NCI-H226 (cell line): Measurements from ENCODE around the gene MAPK8IP1.
A peak's percentile ranks its signal among the peaks of the same experiment; 100 is the strongest.

Experiments
- DNase-seq: peaks from one replicate; pipeline ENCODE4 v3.0.0-alpha.2; 2015

The MAPK8IP1 gene

GRCh38 chr11:45909594-45910475, 24.4 kb downstream of the MAPK8IP1 start:
- no peak for DNase-seq

- no peak for DNase-seq
Observed at GRCh38 chr11:45910623-45911022, 25.2 kb downstream of the MAPK8IP1 start.

GRCh38 chr11:45913514-45913913, 28.1 kb downstream of the MAPK8IP1 start:
- DNase-seq, result no peak

GRCh38 chr11:45913942-45914635, 28.6 kb downstream of the MAPK8IP1 start:
- no peak for DNase-seq

GRCh38 chr11:45915446-45915845, 30.0 kb downstream of the MAPK8IP1 start:
- DNase-seq, result no peak

GRCh38 chr11:45917286-45917622, 31.8 kb downstream of the MAPK8IP1 start:
- DNase-seq, result no peak

GRCh38 chr11:45917623-45918330, 32.3 kb downstream of the MAPK8IP1 start, which contains the start of gene PEX16:
TSS of gene PEX16 (minus strand) at chr11:45917877. CDS start at chr11:45917811, 66 bp downstream.
- peak; percentile 99 for DNase-seq

GRCh38 chr11:45918331-45918941, 33.0 kb downstream of the MAPK8IP1 start:
- DNase-seq, result peak; percentile 76

- DNase-seq, result no peak
Observed at GRCh38 chr11:45918962-45919675, 33.7 kb downstream of the MAPK8IP1 start.

GRCh38 chr11:45919806-45920530, 34.5 kb downstream of the MAPK8IP1 start:
- no peak for DNase-seq

GRCh38 chr11:45920531-45921477, 35.4 kb downstream of the MAPK8IP1 start:
- no peak for DNase-seq

GRCh38 chr11:45921561-45922424, 36.3 kb downstream of the MAPK8IP1 start:
- no peak for DNase-seq

- DNase-seq, result peak; percentile 32
Observed at GRCh38 chr11:45922425-45923082, 37.1 kb downstream of the MAPK8IP1 start, which contains the start of gene LARGE2. TSS of gene LARGE2 (plus strand) at chr11:45922656. CDS start at chr11:45922883, 227 bp downstream.

- no peak for DNase-seq
Observed at GRCh38 chr11:45924036-45924915, 38.8 kb downstream of the MAPK8IP1 start.

- DNase-seq, result no peak
Observed at GRCh38 chr11:45924927-45925326, 39.5 kb downstream of the MAPK8IP1 start.

- DNase-seq, result no peak
Observed at GRCh38 chr11:45925550-45925949, 40.1 kb downstream of the MAPK8IP1 start.

- no peak for DNase-seq
Observed at GRCh38 chr11:45926001-45926401, 40.5 kb downstream of the MAPK8IP1 start.
